Liver (tissue), 3 donors: Measurements from ENCODE around the gene DCUN1D3.

ENCODE experiments used
- ATF3 ChIP-seq: IDR thresholded peaks from 2 replicates; pipeline ENCODE4 v1.6.1; 2016; ENCODE audit warnings: antibody characterized with exemption
- CTCF ChIP-seq: fragments of 150-350 bp; IDR thresholded peaks from 2 replicates; pipeline ENCODE4 v1.5.1; 2017; ENCODE audit warnings: improper control_type of control experiment, low read depth, low read length; ENCODE audit not compliant: missing input control
- FOXA2 ChIP-seq: IDR thresholded peaks from 2 replicates; pipeline ENCODE4 v1.6.1; 2016; ENCODE audit warnings: antibody characterized with exemption
- GABPA ChIP-seq, 2 donors: IDR thresholded peaks in 1 of 2; conservative IDR thresholded peaks in 1 of 2; 2 replicates each; pipeline ENCODE4 v1.6.1; 2016; ENCODE audit warnings: antibody characterized with exemption in 2 of 2, mild to moderate bottlenecking in 1 of 2, moderate library complexity in 1 of 2
- JUND ChIP-seq, 2 donors: IDR thresholded peaks; 2 replicates each; pipeline ENCODE4 v1.6.1; 2016; ENCODE audit warnings: antibody characterized with exemption in 2 of 2
- REST ChIP-seq: IDR thresholded peaks from 2 replicates; pipeline ENCODE4 v1.6.1; 2016; ENCODE audit warnings: antibody characterized with exemption, mild to moderate bottlenecking
- RXRA ChIP-seq, 2 donors: IDR thresholded peaks; 2 replicates each; pipeline ENCODE4 v1.6.1; 2017 to 2018; ENCODE audit warnings: antibody characterized with exemption in 2 of 2, mild to moderate bottlenecking in 1 of 2
- SP1 ChIP-seq: IDR thresholded peaks from 2 replicates; pipeline ENCODE4 v1.6.1; 2018; ENCODE audit warnings: antibody characterized with exemption, mild to moderate bottlenecking
- YY1 ChIP-seq: IDR thresholded peaks from 2 replicates; pipeline ENCODE4 v1.6.1; 2016; ENCODE audit warnings: antibody characterized with exemption, mild to moderate bottlenecking
- ZBTB33 ChIP-seq: IDR thresholded peaks from 2 replicates; pipeline ENCODE4 v1.6.1; 2016; ENCODE audit warnings: antibody characterized with exemption
- donor health status: healthy.
- donor health status: healthy.

- TF ChIP-seq CTCF (no peak), ATF3 (no peak), ZBTB33 (no peak), REST (no peak), SP1 (no peak), RXRA (IDR thresholded peaks at IDR 0.05) (no peak), FOXA2 (no peak), YY1 (no peak), JUND (IDR thresholded peaks at IDR 0.05) (no peak), GABPA (IDR thresholded peaks at IDR 0.05 in 1 of 2, conservative IDR thresholded peaks at IDR 0.05 in 1 of 2) (no peak)
These were observed 29.9 kb downstream of the DCUN1D3 start for GRCh38 chr16:20870122-20870820.
